GM19023 (cell line): ENCODE results near the gene CGRRF1.

Source experiments
- ATAC-seq: cut with Tn5 transposase; IDR thresholded peaks from one replicate; pipeline ENCODE4 v1.9.1; 2021; ENCODE audit warnings: mild to moderate bottlenecking, moderate library complexity; ENCODE audit not compliant: unreplicated experiment

The CGRRF1 gene, protein sequence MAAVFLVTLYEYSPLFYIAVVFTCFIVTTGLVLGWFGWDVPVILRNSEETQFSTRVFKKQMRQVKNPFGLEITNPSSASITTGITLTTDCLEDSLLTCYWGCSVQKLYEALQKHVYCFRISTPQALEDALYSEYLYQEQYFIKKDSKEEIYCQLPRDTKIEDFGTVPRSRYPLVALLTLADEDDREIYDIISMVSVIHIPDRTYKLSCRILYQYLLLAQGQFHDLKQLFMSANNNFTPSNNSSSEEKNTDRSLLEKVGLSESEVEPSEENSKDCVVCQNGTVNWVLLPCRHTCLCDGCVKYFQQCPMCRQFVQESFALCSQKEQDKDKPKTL

DNA sequence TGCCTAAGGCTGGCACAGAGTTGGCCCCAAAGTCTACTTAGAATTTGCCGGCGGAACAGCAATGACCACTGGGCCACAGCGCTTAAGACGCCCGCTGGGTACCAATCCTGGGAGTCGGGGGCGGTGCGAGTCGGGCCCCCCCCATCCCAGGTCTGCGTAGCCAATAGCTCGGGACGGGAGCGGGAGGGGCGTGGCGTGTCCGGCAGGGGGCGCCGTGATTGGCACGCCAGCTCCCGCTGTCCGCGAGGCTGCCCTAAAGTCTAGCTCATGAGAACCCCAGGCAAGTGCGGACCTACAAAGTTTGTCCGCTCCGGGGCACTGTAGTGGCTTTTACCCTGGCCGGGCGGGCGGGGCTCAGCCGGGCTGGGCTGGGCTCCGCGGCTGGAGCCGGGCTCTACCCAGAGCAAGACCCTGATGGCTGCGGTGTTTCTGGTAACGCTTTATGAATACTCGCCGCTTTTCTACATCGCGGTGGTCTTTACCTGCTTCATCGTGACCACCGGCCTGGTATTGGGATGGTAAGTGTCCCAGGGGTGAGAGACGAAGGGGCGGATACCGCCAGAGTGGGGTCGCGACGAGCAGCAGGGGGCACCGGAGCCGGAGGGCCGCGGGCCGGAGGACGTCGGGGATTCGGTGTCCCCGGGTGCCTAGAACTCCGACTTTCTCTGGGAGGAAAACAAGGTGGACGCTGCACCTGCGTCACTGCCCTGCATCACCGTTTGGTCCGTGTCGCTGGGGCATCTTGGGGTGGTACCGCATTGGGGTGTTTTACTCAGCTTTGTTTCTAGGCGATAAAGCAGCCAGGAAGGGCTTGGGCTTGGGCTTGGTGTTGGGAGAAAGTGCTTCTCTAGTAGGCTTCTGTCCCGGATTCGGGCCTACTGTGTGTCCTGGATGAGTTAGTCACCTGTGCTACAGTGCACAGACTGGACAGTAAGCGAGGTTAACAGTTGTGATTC lies at the start of gene CGRRF1:
Gene CGRRF1, plus strand, starts transcription at position 361 of the 956 bp plus-strand sequence. Its CDS starts 54 bp downstream, at position 415.
- peak; percentile 98 for ATAC-seq

DNA sequence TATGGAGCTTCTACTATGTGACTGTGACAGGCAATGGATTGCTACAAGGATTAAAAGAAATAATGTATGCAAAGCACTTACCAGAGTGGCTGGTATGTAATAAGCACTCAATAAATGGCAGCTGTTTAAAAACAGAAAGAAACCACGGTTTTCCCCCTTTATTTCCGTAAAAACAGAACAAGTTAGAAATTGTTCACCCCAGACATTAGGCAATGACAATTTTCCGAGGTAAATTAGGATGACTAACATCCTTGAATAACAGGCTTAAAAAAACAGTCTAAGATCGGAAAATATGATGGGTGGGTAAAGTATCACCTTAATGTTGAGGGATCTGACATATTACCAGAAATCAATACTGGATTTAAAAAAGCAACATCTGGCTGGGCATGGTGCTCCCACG lies 47.7 kb upstream of the CGRRF1 start:
- ATAC-seq = no peak

DNA sequence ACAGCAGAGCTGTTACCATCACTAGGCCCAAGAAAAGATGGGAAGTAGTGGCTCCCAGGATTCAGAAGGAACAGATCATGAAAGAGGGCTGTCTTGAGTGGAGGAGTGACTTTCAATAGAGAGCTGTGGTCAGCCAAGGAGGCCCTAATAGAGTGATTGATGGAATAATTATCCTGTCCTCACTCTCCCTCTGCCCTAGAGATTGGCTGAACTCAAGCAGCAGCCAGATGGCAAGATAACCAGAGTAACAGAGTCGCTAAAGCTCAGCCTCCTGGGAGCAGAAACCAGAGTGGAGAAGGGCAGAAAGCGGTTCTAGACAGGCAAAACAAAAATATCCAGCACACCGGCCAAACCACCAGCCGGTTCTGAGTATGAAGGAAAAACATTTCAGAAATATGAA lies 44.1 kb upstream of the CGRRF1 start:
- no peak for ATAC-seq

DNA sequence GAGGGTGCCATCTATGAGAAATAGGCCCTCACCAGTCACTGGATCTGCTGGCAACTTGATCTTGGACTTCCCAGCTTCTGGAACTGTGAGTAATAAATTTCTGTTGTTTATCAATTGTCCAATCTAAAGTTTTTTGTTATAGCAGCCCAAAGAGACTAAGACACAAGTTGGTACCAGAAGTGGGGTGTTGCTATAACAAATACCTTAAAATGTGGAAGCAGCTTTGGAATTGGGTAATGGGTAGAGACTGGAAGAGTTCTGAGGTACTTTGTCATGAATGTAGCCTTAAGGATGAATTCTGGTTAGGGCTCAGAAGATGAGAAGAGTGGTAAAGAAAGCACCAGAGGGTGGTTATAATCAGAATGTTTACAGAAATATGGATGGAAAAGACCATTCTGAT lies 42.4 kb upstream of the CGRRF1 start:
- ATAC-seq = no peak

DNA sequence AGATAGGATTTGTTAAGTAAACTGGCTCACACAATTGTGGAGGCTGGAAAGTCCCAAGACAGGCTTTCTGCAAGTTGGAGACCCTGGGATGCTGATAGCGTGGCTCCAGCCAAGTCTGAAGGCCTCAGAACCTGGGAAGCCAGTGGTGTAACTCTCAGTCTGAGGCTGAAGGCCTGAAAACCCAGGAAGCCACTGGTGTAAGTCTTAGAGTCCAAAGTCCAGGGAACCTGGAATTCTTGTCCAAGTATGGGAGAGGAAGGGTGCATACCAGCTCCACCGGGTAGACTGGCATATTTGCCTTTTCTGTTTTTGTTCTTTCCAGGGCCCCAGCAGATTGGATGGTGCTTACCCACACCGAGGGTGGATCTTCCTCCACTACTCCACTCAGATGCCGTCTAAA lies 39.0 kb upstream of the CGRRF1 start:
- no peak for ATAC-seq

DNA sequence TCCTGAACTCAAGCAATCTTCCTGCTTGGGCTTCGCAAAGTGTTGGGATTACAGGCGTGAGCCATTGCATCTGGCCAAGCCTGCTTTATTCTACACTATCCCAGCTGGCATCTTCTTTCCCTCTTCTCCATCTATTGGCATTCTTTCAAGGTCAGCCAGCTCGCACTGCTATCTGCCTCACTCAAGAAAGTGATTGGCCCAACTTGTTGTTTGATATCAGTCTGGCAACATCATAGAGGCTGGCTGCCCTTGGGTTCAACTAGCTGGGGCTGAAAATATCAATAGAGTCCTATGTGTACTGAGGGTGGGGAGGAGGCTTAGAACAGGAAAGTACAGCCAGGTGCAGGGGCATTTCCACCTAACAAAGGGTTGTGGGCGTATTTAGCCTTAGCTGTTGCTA lies 38.1 kb upstream of the CGRRF1 start:
- ATAC-seq = no peak

DNA sequence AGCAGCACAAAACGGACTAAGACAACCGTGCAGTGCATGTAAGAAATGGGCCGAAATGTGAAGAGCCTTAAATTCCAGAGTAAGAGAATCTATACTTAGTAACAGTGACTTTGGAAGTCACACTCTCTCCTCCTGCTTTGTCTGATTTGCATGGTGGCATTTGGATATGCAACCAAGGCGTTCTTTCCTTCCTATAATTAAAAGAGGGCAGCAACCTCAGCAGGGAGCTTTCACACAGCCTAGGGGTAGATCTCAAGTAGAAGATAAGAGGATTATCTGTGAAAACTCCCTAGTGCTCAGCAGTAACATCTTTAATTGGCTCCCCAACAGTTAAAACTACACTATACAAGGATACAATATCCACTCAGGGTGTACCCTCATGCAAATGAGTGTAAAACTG lies 37.4 kb upstream of the CGRRF1 start:
- no peak for ATAC-seq

DNA sequence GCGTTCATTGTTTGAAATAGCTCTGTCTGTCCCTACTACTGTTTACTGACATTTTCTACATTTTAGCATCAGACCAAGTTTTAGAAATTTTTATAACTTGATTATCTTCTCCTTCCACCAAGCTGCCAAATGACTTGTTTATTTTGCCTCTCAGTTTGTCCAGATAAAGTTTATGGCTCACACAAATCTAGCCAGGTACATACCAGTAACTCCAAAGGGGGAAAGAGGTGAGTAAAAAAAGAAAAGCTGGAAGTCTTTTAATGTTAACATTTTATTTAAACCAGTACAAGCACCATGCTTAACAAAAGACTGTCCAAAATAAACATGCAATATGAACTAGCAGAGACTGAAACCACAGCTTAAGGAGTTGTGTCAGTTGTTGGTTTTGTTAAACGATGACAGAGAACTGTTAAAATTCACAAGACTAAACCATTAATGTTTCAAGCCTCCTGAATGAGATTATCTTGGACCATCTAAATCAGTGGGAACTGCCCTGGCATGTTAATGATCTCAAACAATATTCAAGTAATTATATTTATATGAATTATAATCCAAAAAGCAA lies 35.4 kb upstream of the CGRRF1 start:
- no peak for ATAC-seq

DNA sequence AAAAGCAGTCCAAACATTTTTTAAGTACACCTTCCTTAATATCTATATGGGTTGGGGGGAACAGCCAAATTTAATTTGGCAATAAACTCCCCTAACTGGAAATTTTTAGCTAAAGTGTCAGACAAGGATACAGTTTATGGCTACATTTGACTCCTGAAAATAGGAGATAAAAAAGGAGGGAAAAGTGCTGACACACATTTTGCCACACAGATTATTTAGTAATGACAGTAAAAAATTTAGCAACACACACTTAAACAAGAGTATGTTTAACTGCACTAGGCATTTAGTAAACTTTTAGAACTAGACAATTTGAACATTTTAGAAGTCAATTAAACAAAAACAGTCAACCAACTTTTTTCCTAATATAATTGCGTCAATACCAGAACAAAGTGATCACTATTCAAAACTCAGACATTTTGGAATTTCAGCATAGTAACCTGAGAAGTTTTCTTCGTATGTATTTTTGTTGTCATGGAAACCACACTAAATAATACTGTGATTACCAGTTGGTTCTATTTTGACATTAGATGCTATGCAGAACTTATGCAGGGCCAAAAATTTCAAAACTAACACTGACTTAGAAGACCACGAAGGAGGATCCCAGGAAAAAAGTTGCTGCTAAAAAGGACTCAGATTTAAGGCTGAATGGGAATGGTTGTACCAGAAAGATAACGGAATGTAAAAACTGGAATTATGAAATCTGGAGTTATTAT lies 34.4 kb upstream of the CGRRF1 start:
- ATAC-seq = no peak

DNA sequence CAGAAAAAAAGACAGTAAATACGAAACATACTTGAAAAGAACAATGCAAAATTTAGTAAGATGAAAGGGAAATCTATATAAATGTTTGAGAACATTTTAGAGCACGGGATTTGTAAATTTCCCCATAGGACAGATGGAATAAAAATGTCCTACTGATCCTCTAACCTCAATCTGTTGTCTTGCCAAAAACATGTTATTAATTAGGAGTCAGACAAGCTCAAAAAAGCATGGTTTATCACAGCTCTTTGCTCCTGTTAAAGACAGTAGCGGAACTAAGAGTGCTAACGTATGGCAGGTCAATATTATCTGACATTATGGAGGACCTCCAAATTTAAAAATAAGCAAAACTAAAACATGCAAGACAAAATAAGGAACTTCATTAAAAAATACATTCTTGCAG lies 33.8 kb upstream of the CGRRF1 start:
- ATAC-seq = no peak

DNA sequence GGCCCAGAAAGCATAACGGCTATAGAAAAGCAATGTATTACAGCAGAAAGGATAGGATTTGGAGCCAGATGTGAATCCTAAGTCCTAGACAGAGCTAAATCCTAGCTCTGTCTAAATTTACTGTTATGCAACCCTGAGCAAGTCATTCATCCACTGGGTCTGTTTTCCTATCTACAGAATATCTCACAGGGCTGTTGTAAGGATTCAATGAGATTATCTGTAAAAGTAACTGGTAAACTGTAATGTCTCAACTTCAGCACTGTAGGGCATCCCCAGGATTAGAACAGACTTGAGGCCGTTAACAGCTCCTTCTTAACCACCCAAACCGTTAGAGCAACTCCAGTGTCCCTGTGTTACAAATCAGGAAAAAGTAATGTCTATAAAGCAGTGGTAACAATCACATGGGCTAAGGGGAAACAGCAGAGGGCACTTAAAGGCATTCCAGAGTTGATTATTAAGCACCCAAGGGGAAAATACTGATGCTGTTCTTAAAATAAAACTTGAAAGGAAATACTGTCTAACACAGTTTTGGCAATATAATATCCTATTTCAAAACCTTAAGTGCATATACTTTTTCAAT lies 31.0 kb upstream of the CGRRF1 start:
- no peak for ATAC-seq

DNA sequence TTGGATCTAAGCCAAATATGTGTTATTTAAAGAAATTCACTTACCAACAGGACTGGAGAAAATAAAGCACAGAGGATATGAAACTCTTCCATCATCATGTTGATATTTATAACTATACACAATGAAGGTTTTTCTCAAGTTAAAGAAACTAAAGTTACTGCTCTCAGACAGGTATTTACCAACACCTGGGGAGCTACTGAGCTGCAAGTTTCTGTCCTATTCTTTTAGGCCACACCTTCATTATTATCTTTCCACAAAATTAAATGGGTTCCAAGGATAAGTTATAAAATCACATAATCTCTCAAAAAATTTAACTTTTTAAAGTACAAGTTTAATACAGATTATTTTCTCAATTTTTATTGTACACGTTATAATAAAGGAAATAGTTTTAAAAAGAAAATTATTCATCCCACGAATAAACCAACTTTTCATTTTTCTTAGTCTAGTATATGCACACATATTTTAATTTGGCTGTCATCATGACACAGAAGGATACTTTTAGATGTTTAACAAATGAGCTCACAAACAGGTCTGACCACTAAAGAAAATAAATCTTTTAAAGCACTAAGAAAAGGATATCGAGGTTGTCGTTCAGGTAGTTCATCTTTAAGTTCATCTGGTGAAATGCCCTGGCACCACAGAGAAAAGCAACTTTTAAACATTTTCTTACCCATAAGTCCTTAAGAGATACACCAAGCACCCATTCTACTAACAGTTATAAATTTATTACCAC lies 28.7 kb upstream of the CGRRF1 start:
- no peak for ATAC-seq

DNA sequence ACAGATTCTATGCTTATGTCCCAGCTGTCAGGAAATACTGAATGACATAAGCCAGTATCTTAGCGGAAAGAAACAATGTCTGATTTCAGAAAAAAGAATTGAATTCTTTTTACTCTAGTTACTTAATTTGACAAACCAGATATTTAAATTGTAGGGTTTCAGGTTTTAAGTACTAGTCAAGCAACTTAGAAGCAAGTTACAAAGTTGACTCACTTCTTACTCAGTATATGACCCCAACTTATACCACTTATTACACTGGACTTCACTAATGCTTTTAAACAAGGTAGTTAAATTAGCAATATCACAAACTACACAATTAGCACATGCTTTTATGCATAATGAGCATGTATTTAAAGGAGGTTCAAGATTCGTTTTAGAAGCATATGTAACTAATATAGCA lies 28.0 kb upstream of the CGRRF1 start:
- no peak for ATAC-seq

DNA sequence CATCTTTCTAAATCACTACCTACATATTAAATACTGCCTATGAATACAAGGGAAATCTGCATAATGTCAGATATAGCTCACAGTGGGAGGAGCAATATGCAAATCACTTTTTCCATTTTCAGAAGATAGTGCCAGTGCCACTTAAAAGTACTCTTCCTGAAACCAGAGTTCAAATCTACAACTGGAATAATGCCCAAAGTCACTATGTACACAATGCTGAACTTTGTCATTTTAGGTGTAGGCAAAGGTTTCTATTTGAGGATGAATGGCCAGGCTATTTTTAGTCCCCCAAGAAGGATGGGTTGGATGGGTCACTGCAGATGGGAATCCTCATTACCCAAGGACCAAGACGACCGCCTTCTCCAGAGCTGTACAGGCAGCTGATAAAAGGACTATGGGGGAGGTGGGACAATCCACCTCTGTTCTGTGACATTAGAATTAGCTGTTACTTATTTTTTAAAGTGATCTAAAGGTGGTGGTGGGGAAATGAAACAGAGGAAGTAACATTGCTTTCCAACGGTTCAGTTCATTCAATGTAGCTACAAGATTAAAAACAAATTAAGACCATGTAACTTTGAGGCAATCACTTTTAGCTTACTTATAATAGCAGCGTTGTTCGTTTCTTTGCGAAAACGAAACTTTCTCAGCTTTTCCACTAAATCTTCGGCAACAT lies 26.5 kb upstream of the CGRRF1 start:
- ATAC-seq = no peak

DNA sequence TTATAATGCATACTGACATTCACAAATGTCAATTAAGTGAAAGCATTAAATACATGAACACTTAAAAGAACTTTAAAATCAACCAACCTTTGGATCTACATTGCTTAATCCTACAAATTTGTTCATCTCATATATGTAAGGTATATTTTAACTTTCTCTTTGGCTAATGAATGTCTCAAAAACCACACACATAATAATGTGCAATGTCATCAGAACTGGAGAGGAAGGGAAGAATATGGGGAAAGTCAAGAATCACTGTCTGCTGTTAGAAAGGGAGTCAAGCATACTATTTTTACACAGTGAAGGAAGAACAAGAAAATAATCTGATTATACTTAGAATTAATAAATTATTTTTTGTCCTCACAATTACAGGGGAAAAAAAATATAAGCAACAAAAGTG lies 25.9 kb upstream of the CGRRF1 start:
- ATAC-seq = no peak

DNA sequence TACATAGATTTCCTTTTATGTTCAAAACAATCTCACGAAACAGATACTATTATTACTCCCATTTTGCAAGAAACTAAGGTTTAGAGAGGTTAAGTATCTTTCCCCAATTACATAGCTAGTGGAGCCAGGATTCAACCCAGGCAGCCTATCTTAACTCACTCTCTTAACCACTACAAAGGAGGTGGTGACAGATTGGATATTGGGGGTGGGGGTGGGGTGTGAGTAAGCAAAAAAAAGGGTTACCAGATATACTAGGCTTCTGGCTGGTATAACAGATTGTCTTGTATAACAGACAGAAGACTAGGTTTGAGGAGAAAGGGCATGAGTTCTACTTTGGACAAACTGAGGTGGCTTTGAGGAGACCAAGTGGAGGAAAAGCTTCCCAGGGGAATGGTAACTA lies 23.0 kb upstream of the CGRRF1 start:
- ATAC-seq = no peak

DNA sequence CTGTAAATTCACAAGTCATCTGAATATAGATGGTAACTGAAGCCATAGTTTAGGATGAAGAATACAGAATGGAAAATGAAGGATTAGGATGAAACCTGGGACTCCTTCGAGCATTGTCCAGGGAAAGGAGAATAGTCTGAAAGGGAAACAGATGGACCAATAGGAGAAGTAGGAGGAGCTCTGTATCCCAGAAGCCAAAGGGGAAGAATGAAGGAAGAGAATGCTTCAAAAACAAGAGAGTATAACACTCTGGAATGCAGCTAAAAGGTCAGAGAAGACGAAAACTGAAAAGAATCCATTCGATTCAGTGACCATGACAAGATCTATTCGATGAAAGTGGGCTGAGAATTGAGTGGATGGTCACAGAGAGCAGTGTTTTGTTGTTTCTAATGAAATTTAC lies 21.9 kb upstream of the CGRRF1 start:
- no peak for ATAC-seq

DNA sequence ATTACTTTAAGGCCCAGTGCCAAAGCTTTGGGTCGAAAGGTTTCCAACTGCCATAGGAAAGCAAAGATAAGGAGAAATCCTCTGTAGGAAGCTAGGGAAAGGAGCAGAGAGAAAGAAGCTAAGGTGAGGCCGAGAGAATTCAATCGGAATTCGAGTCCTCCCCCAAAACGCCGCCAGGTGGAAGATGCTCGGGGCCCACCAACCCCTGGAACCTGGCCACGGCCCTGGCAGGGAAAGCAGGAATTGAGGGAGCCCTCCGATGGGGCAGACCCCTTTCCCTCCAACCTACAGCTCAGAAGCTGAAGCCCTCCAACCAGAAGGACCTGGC lies 21.4 kb upstream of the CGRRF1 start:
- ATAC-seq = no peak

DNA sequence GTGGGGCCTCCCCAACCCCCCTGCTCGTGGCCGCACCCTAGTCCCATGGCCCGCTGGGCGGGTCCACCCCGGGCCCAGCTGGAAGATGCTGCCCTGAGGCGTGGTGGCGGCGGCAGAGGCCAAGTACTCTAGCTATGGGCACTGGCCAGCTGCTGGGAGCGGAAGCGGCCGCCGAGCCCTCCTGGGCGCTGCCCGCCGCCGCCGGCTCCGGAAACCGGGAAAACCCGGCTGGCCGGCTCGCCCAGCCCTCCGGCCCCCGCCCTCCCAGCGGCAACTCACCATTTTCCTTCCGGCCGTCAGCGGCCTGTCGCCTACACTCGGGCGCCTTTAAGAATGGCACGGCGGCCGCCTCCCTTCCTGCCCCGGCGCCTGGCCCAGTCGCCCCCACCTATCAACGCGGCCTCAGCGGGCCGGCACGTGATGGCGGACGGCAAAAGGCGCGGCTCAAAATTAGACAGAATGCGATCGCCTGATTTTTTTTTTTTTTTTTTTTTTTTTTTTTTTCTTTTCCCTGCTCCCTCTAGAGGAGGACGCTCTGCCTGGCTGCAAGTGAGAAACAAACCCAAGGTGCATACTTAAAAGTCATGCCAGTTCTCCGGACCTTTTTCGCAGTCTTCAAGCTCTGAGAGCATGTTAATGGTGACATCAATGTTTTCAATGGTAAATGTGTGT lies 20.9 kb upstream of the CGRRF1 start, which contains the start of gene GMFB:
Gene GMFB, minus strand, starts transcription at position 335 of the 672 bp plus-strand sequence. Its CDS starts 53 bp downstream, at position 282.
- peak; percentile 96 for ATAC-seq
